Muscle of arm (tissue), 12 donors: Measurements from ENCODE around the gene VTI1A. TPM values are rescaled to one million over a fixed set of nuclear protein-coding genes. Genes with fewer than 3 reads are reported as not detected.

Source experiments
- DNase-seq: peaks from one replicate; pipeline ENCODE4 v3.0.0-alpha.2; 2013
- polyA plus RNA-seq, 12 donors: library from polyadenylated mRNA; unstranded; fragments of 120-200 nt; gene quantifications; one replicate each; pipeline ENCODE4 v1.2.1, GENCODE V29; 2013; ENCODE audit not compliant: insufficient read length in 12 of 12

Gene VTI1A
- polyA plus RNA-seq, 12 donors: 13.1 to 18.7 (median 15.8) TPM; not detected in 1

DNA sequence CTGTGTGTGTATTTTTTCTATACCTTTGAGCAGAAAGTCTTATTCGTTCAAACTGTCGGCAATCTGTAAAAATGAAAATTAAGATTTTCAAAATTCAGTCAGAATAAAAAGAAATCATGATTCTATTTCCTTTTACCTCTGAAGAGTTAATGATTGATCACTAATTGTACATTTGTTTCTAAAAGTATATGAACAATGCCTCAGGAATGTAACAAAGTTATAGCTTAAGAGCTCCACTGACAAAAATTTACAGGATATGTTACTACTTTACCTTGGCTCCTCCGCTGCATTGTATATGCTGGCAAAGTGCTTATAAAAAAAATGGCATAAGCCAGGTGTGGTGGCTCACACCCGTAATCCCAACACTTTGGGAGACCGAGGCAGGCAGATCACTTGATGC, 225.7 kb downstream of the VTI1A start:
- no peak for DNase-seq

DNA sequence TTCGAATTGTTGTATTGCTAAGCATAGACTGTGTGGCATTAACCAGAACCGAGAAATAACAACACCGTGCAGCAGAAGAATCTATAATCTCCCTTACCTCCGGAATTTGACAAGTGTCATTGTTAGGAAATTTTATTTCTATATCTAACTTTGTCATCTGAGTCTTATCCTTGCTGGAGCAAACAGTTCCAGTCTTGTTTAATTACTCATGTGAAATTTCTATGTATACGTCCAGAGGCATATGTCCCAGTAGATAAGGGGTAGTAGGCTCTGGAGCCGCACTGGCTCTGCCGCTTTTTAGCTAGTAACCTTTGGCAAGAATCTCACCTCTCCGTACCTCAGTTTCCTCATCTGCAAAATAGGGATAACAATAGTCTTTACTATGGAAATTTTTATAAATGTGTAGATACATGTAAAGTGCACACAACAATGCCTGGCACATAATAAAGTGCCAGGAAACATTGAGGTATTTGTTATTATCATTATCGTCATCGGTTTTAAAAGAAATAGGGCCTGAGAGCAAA, 228.6 kb downstream of the VTI1A start:
- DNase-seq: no peak

DNA sequence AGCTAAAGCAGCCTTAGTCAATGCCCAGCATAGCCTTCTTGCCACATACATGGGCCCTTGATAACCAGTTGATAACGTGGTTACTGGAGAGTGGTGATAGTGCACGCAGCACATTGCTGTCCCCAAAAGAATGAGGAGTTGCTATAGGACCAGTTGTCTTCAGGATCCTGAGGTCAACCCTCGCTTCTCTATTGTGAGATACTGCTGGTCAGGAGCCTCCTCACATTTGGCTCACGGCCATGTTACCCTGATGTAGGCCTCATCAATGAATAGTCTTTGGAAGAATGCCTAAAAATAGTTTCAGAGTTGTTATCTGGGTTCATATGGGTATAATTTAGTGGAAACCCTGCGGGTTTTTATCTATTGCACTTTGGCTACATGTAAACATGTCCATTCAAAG, 230.7 kb downstream of the VTI1A start:
- DNase-seq: no peak

DNA sequence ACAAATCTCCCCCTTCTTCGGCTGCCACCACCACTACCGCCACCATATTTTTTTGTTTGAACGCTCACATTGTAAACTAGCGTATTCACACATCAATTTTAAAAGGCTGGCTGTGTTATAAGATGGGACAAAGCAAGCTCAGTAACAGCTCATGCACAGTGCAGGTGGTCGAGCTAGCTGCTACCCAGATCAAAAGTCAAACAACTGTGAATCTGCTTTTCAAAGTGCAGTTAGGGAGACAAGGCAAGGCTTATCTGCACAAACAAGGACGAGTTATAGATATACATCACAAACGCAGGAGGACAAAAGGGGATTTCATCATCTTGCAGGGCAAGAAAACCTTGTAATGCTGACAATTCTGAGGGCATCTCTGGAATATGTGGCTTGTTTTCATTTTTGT, 231.6 kb downstream of the VTI1A start:
- no peak for DNase-seq

DNA sequence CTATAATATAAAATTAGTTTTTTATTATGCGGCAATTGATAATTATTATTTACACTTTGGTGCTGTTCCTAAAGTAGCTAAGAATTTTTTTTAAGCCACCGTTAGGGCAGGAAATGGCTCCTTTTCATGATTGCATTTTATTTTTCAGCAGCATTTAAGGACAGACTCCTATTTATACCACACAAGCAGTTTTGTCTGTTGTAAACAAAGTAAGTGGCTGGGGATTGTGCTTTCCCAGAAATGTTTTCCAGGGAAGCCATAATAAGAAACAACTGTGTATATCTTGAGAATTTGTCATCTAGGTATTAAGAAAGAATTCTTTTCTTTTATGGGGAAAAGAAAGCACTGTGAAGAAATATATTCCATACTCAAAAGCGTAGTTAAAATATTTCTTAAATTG, 232.0 kb downstream of the VTI1A start:
- no peak for DNase-seq

DNA sequence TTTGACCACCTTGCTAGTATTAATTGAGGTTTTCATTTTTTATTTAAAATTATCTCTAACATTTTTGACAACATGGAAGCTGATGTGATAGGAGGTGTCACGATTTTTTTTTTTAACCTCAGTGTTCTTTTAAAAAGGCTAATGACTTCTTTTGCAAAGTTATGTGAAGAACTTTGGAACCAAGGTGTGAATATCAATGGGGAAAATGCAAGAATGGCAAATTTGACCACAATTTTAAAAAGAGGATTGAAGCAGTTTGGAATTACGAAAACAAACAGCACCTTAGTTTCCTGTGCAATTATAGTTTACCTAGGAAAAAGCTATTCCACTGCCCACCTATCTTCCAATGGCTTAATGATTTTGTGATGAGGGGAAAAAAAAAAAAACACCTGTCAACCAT, 232.4 kb downstream of the VTI1A start:
- DNase-seq: no peak

DNA sequence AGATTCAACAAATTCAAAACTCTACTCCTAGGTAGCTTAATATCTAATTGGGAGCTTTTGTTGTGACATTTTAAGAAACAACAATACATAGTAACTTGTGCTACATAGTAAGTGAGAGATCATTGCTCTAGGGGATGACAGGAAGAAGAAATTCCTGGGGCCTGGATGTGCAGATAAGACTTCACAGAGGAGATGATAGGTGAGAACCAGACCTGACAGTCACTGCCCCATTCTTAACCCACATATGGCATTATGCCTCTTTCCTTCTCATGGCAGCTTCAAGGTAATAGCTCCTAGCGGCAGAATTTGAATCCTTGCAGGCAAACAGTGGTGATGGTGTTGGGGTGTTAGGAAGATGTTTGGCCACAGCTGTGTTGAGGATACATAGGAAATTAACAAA, 233.6 kb downstream of the VTI1A start:
- no peak for DNase-seq

DNA sequence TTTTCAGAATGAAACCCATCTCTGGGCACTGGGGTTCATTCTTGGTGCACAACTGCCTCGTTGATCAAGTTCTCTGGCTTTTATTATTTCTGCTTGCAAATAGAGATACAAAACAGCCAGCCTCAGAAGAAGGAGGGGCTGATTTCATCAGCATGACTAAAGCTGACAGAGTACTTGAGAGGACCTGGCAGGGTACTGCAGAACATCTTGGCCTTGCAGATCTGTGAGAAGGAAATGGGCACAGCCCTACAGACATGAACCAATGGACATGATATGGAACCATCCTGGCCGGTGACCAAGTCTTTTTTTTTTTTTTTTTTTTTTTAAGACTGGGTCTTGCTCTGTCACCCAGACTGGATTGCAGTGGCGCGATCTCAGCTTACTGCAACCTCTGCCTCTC, 240.6 kb downstream of the VTI1A start:
- no peak for DNase-seq

DNA sequence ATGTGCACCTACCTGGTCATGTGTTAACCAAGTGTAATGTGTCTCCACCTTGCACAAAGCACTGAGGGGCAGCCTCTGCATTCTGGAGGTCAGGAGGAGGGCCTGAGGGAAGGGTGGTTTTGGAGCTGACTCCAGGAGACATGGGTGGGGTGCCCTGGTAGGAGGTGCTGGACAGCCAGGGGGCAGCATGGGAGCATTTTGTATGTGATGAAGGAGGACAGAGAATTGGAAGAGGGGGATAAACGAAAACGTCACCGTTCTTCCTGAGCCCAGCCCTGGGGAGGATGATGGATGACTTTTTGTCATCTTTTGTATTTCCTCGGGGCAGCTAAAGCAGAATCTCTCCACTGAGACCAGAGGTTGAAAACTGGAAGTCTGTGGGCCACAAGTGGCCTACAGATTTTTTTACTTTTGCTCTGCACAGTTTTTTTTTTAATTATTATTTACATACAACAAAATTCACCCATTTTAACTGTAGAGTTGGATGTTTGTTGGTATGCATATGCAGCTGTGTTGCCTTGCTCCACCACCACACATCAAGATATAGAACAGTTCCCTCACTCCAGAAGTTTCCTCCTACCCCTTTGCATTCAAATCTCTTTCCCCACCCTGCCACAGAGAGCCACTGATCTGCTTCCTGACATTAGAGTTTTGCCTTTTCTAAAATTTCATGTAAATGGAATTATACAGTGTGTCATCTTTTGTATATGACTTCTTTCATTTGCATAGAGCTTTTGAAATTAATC, 242.5 kb downstream of the VTI1A start:
- DNase-seq: peak; percentile 21

DNA sequence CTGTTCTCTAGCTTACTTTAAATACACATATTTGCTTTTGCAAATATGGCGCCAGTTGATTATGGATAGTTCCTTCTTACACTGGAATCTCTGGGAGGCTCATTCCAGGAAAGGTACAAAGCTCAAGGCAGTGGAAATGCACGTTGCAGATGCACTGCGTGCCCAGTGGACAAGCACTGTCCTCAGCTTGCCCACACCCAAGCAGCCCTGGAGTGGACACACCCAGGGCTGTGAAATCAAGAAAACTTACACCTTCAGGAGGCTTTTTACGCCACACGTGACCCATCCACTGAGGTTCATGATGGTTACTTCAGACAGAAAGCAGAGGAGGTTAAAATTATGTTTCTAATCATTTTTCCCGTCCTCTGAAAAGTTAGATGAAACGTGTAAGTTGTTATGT, 248.5 kb downstream of the VTI1A start:
- no peak for DNase-seq

DNA sequence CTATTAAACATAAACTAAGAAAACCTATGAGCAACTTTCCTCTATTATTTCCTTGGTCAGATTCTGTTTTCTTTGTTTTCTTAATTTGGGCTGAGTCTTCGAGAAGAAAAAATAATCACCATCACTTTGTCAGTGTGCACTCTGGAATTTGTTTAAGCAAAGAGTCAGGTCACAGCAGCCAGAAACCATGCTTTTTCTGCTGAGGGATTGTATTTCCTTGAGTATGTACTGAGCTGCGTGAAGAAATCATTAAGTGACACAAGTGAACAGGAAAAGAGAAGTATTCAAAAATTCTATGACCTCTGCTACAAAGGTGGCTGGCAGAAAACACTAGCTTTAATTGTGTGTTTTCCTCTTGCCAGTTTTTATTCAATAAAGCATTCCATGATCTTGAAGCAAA, 249.6 kb downstream of the VTI1A start:
- no peak for DNase-seq

DNA sequence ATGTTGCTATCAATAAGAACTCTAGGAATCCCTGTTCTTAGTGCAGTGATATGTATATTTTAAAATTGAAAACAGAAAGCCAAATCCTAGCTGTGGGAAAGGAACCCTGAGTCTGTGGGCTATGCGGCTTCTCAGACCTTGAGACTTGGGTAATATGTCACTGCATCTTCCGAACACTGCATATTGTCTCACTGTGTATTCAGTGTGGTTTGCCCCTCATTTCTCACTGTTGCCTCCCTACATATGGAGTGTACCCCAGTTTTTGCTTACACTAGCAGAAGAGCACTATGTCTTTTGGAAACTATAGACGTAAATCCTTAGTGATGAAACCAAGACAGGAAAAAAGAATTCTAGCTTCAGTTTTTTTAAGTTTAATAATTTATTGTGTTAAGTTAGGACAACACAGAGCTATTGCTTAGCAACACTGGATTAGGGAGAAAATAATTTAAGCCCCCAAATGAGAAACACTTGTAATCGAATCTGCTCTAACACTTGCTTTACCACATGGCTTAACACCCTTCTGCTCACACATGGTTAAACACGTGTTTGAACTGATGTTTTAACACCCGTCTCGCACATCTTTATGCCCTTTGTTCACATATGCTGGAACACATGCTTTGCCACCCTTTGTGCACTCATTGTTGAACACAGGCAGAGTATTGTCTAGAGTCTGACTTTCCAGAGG, 251.3 kb downstream of the VTI1A start:
- peak; percentile 57 for DNase-seq

DNA sequence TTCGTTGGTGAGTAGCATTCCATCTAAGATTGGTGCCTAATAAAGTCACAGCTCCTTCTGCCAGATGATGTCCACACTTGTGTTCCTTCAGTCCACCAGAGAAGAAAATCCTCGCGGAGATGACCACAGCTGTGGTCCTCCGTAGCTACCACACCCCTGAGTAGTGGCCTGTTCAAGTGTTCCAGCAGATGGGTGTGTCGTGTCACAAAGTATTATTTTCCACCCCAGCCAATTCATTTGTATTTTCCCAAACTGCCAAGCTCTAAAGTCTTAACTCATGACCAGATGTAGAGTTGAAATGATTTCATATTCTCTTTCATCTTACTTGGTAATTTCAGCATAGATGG, 251.8 kb downstream of the VTI1A start:
- DNase-seq: no peak

DNA sequence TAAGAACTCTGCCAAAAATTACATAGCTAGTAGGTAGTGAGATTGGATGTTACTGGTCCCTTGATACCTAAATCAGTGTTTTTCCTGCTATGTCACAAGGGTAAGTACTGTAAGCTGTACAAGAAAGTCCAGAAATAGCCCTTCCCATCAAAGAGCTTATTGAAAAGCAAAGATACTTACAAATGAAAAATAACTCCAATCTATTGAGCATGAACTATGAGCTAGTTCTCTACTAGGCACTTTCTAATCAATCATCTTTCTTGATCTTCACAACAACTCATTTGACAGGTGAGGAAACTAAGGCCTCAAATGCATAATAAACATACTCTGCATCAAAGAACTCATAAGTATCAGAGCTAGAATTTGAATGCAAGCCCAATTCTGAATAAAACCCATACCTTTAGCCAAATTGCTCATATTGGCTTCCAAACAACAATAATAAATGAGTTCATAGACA, 253.2 kb downstream of the VTI1A start:
- peak; percentile 72 for DNase-seq

DNA sequence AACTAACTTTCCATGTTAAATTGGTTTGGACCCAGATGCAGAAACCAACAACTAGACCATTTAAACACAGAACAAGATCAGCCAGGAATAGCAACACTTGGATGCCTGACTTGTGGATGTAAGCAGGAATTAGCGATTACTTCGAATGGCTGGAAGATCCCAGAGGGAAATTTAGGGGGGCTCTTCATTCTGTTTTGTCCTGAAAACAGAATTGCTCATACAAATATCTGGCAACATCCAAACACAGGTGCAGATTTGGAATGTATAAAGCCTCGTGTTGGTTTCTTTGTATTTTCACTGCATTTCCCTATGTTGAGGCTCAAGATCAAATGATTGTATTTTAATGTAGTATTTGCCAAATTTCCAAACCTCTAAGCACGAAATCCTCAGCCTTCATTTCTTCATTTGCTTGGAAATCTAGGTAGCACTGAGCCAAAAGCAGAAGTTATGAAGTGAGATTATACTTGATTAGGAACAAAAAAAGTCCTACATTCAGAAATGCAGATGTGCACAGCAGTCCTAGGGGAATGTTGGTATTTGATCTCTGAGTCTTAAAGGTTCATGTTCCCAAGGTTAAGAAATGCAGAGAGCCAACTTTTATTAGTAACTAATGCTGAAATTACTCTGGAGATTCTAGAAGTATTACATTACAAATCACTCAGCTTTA, 254.3 kb downstream of the VTI1A start:
- DNase-seq: peak; percentile 85

DNA sequence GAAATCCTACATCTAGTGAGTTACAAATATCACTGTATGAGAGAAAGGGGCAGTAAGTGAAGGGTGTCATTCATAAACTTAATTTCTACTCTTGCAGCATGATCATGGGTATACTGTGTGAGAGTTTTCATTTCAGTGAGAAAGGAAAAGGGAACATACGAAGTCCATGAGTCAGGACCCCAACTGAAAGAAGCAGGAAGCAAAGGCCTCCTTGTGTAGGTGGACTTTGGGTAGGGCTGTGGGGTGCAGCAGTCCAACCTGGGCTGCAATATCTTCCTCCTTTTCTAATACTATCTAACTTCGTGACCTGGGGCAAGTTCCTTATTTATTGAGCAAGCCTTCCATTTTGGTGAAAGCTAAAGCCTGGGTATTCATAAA, 254.9 kb downstream of the VTI1A start:
- no peak for DNase-seq

DNA sequence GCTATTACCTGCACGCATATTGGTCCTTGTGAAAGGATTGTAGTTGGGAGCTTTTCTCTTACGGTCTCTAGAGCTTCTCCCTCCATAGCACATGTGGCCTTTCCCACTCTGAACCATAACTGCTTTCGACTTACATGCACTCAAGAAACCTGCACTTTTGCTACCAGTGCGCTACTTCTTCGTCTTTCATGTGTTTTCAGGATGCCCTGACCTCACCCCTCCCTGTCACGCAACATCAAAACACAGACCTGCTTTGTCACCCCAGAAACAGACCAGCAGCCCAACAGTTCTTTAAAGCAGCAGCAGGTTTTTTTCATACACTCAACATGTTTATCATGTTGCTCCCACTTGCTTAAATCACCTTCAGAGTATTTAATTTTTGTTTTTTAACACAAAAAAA, 259.6 kb downstream of the VTI1A start:
- no peak for DNase-seq

DNA sequence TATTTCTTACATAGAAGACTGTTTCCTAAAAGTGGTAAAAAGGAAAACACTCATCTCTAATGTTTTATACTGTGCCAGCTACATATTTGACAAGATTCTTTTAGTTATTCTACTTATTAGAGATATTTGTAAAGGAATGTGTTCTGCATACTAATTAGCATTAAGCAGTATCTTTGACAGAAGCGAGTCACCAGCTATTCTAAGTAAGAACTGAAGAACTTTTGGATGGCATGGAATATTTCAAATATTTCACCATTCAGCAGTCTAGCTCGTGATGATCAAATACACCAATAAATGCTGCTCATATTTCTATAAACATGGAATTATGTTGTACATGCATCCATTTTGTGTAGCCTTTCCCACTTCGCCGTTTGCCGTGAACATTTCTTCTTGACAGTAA, 261.4 kb downstream of the VTI1A start:
- no peak for DNase-seq

DNA sequence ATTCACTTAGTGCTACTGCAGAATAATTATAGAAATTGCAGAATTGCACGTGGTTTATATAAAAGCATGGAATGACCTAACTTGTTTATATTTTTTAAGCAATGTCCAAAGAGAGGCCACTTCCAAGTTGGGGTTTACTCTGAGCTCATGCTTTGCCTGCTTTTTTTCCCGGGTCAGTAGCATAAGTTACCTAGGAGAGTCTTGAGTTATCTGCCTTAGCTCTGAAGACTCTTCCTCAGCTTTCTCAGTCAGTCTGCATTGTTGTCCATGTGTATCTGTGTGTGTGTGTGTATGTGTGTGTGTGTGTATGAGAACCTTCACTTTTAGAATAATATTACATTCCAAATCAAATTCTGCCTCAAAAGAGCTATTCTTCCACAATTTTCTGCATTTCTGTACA, 263.5 kb downstream of the VTI1A start:
- no peak for DNase-seq

DNA sequence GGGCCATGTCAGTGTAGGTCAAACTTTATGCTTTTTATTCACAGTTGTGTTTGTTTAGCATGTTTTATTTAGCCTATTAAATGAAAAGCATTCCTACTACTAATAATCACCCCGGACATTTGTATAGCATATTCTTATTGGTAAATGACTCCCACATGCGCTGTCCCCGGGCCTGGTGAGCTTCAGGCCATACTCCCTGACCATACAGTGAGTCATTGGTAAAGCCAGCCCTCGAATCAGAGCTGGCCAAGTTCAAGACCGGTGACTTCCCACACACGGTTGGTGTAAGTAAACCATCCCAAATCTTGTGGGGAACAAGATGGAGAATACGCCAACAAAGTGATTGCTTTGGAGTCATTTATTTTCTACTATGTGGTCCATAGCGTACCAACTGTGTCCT, 264.4 kb downstream of the VTI1A start:
- DNase-seq: no peak

DNA sequence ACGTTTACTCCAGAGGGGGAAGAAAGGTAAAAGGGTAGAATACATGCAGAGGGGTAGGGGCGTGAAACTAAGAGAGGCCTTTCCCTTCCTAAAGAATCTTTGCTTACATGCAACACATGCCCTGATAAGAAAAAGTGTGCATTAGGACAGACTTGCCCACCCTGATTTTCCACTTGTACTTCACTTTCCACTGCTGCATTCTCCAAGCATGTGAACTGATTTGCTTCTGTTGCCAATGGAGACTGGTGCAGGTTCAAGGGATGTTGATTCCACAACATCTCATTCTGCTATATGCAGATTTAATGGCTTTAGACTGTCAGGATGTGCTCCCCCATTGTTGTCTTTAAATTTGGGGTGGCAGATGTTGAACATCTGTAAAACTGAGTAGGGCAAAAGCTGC, 265.5 kb downstream of the VTI1A start:
- DNase-seq: no peak

DNA sequence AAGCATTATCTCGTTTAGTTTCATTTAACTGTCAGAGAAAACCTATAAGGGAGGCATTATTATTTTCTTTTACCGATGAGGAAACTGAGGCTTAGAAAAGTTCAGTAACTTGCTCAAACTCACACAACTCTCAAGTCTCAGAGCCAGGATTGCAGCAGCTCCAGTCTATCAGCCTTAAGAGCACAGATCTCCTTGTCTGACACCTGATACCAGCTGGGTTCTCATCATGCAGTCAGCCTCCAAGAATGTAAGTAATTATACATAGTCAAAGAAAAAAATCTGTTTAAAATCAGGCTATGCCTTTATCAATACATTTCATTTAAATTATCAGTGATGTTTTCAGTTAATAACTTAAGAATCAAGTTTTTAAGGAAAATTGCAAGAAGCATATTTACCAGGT, 266.4 kb downstream of the VTI1A start:
- no peak for DNase-seq

DNA sequence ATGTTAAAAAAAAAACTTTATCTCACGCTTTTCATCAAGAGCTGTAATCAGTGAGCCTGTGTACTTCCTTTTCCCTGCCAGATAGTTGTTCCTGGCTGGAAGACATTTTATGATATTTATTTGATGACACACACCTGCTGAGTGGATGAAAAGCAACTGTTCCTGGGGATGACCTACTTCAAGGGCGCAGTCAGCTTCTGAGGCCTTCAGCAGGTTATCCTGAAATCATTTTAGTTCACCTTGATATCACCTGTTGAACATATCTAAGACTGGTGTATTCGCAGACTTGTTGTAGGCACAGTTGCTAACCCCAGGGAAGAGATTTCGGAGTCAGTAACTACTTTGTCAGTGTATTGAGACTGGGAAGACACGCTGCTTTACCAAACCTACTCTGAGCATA, 268.6 kb downstream of the VTI1A start:
- DNase-seq: no peak
